ENCODE measurements around the gene CD2BP2. TPM values are rescaled to one million over a fixed set of nuclear protein-coding genes. Genes with fewer than 3 reads are reported as not detected.
"Not testable (repeated sequence)": the region's sequence is repeated elsewhere in the genome, so short reads cannot be mapped to it uniquely, and the experiment has no call there.

Gene CD2BP2
- total RNA-seq, 4 donors from 2014 or later, result 27.3 to 39.9 (median 35.4) TPM

GRCh38 chr16:30397056-30397455, 41.9 kb upstream of the CD2BP2 start:
- ATAC-seq (ENCODE audit: low FRiP score), result no peak
- DNase-seq (ENCODE audit: low spot score), result no peak
- no peak for TF ChIP-seq CTCF (IDR thresholded peaks at IDR 0.05)

DNA sequence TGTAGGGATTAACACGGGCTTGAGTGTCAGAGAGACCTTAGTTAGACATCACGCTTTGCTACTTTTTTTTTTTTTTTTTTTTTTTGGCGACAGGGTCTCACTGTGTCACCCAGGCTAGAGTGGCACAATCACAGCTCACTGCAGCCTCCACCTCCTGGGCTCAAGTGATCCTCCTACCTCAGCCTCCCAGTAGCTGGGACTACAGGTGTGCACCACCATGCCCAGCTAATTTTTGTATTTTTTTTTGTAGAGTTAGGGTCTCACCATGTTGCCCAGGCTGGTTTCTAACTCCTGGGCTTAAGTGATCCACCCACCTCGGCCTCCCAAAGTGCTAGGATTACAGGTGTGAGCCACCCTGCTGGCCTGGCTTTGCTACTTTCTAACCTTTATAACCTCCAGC, 41.5 kb upstream of the CD2BP2 start:
- not testable (repeated sequence) for DNase-seq (ENCODE audit: low spot score)

GRCh38 chr16:30395992-30396585, 41.0 kb upstream of the CD2BP2 start:
- DNase-seq (ENCODE audit: low spot score) (no peak), ATAC-seq (ENCODE audit: low FRiP score) (no peak)
- TF ChIP-seq CTCF (IDR thresholded peaks at IDR 0.05), result no peak

More for the DNA sequence above, 41.5 kb upstream of the CD2BP2 start:
- ATAC-seq (ENCODE audit: low FRiP score), result not testable (repeated sequence)

DNA sequence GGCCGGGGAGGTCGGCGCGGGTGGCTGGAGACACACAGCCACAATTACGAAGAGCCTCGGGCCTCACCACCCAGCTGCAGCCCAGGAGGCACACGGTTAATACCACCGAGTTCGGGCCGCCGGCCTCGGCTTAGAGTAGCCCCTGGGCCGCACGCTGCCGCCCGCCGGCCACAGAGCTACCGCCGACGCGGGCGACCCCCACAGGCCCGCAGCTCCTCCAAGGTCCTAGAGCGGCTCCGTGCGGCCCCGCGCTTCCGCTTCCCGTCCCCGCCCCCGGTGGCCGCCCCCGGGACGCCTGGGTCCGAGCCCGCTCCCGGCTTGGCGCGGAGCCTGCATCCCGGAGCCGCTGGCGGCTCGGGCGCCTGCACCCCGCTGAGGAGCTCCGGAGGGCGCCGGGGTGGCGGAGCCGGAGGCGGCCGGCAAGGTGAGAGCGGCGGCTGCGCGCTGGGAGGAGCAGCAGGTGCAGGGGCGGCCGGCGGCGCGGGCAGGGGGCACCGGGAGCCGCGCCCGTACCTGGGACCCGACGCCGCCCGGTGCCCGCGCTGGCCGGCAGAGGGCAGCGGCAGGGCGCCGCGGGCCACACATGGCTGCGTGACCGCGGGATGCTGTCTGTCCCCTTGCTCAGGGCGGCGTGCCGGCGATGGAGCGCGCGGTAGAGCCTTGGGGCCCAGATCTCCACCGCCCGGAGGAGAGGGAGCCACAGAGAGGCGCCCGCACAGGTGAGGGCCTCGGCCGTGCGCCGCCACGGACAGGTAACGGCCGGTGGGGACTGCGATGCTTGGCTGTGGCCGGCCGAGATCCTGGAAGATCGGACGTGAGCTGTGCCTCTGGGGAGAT, 40.3 kb upstream of the CD2BP2 start, which contains the start of gene ZNF48:
Gene ZNF48 (plus strand): TSS at position 266 of the 837 bp plus-strand sequence. CDS start 375 bp downstream, at position 641.
- ATAC-seq (ENCODE audit: low FRiP score) (peak; percentile 97), DNase-seq (ENCODE audit: low spot score) (no peak)
- TF ChIP-seq CTCF (IDR thresholded peaks at IDR 0.05), result no peak

- TF ChIP-seq CTCF (IDR thresholded peaks at IDR 0.05), result no peak
- DNase-seq (ENCODE audit: low spot score) (no peak), ATAC-seq (ENCODE audit: low FRiP score) (peak; percentile 55)
These were observed 39.6 kb upstream of the CD2BP2 start for GRCh38 chr16:30394592-30395154.

DNA sequence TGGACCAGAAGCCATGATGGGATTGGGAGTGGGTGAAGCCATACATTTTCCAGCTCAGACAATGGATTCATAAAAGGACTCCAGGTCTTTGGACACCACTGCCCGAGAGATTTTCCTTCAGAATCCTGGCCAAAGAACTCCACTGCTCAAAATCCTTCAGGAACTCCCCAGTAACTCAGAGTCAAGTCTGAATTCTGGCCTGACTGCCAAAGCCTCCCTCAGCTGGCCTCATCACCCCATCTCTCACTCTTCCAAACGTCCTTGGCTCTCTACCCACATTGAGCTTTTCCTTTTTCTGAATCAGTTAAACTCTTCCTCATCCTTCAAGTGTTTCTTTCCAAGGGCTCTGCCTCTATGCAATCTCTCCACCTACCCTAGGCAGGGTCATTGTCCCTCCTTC, 28.4 kb upstream of the CD2BP2 start:
- no peak for TF ChIP-seq CTCF (IDR thresholded peaks at IDR 0.05)
- no peak for ATAC-seq (ENCODE audit: low FRiP score)
- no peak for DNase-seq (ENCODE audit: low spot score)

GRCh38 chr16:30382111-30382881, 27.2 kb upstream of the CD2BP2 start, which contains the start of gene SEPTIN1:
Gene SEPTIN1 (minus strand): TSS chr16:30382561. CDS start chr16:30382542, 19 bp downstream.
- DNase-seq (ENCODE audit: low spot score) (no peak), ATAC-seq (ENCODE audit: low FRiP score) (no peak)
- no peak for TF ChIP-seq CTCF (IDR thresholded peaks at IDR 0.05)
